OCI-LY1 (cell line): ENCODE measurements around the gene OIP5.

Source experiments
- CTCF ChIP-seq: fragments of 200-600 bp; sonication (generic), shearing (Covaris generic); IDR thresholded peaks from 2 replicates; pipeline ENCODE4 v1.5.1; 2017; ENCODE audit warnings: mild to moderate bottlenecking, antibody characterized with exemption, low read length, moderate library complexity, mixed read lengths
- EZH2 ChIP-seq: fragments of 200-600 bp; sonication (generic), shearing (Covaris generic); IDR thresholded peaks from 2 replicates; pipeline ENCODE4 v1.8.0; 2017; ENCODE audit warnings: borderline replicate concordance, mixed run types, mild to moderate bottlenecking, antibody characterized with exemption, low read length, moderate library complexity, mixed read lengths

GRCh38 chr15:41336549-41336948, 4.2 kb upstream of the OIP5 start:
- TF ChIP-seq CTCF (no peak), EZH2 (no peak)
